22Rv1 (cell line): ENCODE measurements around the gene SMAD5.

ENCODE experiments used
- CTCF ChIP-seq: fragments of 450-650 bp; IDR thresholded peaks from 2 replicates; pipeline ENCODE4 v1.5.1; 2017; ENCODE audit warnings: mild to moderate bottlenecking
- ZFX ChIP-seq: fragments of 450-650 bp; IDR thresholded peaks from 2 replicates; pipeline ENCODE4 v1.6.1; 2017; ENCODE audit warnings: antibody characterized with exemption, borderline replicate concordance

- TF ChIP-seq CTCF (no peak), ZFX (no peak)
Observed at GRCh38 chr5:136195971-136196820, 63.6 kb downstream of the SMAD5 start.
